PC-3 (cell line): Measurements from ENCODE around the gene GCSH.

Experiments
- CTCF ChIP-seq: fragments of 300-600 bp; sonication (generic); conservative IDR thresholded peaks from 2 replicates; pipeline ENCODE4 v1.5.1; 2017; ENCODE audit warnings: antibody characterized with exemption, low read depth, mild to moderate bottlenecking, low read length
- EZH2 ChIP-seq: fragments of 300-600 bp; sonication (generic); IDR thresholded peaks from one replicate; pipeline ENCODE4 v1.6.1; 2017; ENCODE audit warnings: antibody characterized with exemption, mild to moderate bottlenecking, low read length; ENCODE audit not compliant: unreplicated experiment

- no peak for TF ChIP-seq CTCF
- TF ChIP-seq EZH2, result no peak
Measured at GRCh38 chr16:81069063-81069462, 27.1 kb downstream of the GCSH start.
